Occipital lobe (tissue), 2 donors: ENCODE data around the gene AURKB. TPM values are rescaled to one million over a fixed set of nuclear protein-coding genes. Genes with fewer than 3 reads are reported as not detected.

Source experiments
- DNase-seq: peaks from one replicate; lab custom pipeline; 2025; lab: John Stamatoyannopoulos, UW
- total RNA-seq: library from RNA; depleted of rRNA; stranded (reverse); fragments of >200 nt; gene quantifications from one replicate; pipeline ENCODE4 v1.2.3, GENCODE V29; 2014

The AURKB gene
- total RNA-seq, 1 donor from 2014 or later: 2.7 TPM

- DNase-seq: no peak
Measured at GRCh38 chr17:8162997-8163977, 47.1 kb downstream of the AURKB start.

- peak; percentile 72 for DNase-seq
Measured at GRCh38 chr17:8162233-8162996, 48.0 kb downstream of the AURKB start, which contains the start of gene VAMP2. VAMP2 (minus strand) TSS chr17:8162948; CDS start chr17:8162879, 69 bp downstream.

- DNase-seq: no peak
Measured at GRCh38 chr17:8161289-8162232, 48.8 kb downstream of the AURKB start.

- no peak for DNase-seq
Measured at GRCh38 chr17:8160741-8161221, 49.6 kb downstream of the AURKB start.

- no peak for DNase-seq
Measured at GRCh38 chr17:8160224-8160577, 50.2 kb downstream of the AURKB start.

GRCh38 chr17:8159459-8160223 is 50.7 kb downstream of the AURKB start:
- no peak for DNase-seq

GRCh38 chr17:8159032-8159400 is 51.4 kb downstream of the AURKB start:
- DNase-seq: no peak

- DNase-seq: peak; percentile 72
Measured at GRCh38 chr17:8158267-8159031, 51.9 kb downstream of the AURKB start.

- peak; percentile 97 for DNase-seq
Measured at GRCh38 chr17:8156246-8156992, 54.0 kb downstream of the AURKB start.

GRCh38 chr17:8155996-8156245 is 54.5 kb downstream of the AURKB start:
- no peak for DNase-seq

GRCh38 chr17:8155231-8155995 is 55.0 kb downstream of the AURKB start:
- no peak for DNase-seq

Other genes with a start within 250 kb of the AURKB start
- 0.16 TPM for gene GUCY2D, start 208.0 kb downstream of the AURKB start, total RNA-seq
- gene ALOX15B, start 171.5 kb downstream of the AURKB start, total RNA-seq: 0.16 TPM
- gene ALOX12B, start 122.9 kb downstream of the AURKB start, total RNA-seq: 1.4 TPM
- 0.47 TPM for gene ALOXE3, start 92.1 kb downstream of the AURKB start, total RNA-seq
- 0.31 TPM for gene HES7, start 86.5 kb downstream of the AURKB start, total RNA-seq
- 7.8 TPM for gene PER1, start 58.2 kb downstream of the AURKB start, total RNA-seq
- gene VAMP2, start 47.6 kb downstream of the AURKB start, total RNA-seq: 27.9 TPM
- 35.9 TPM for gene TMEM107, start 34.2 kb downstream of the AURKB start, total RNA-seq
- 4.8 TPM for gene BORCS6, start 20.4 kb downstream of the AURKB start, total RNA-seq
- gene CTC1, start 37.5 kb upstream of the AURKB start, total RNA-seq: 12.2 TPM
- 20.0 TPM for gene PFAS, start 38.7 kb upstream of the AURKB start, total RNA-seq
- 3.7 TPM for gene RANGRF, start 78.1 kb upstream of the AURKB start, total RNA-seq
- gene SLC25A35, start 84.8 kb upstream of the AURKB start, total RNA-seq: 0.31 TPM
- gene ARHGEF15, start 99.7 kb upstream of the AURKB start, total RNA-seq: 0.47 TPM
- gene ODF4, start 129.3 kb upstream of the AURKB start, total RNA-seq: not detected
- gene RPL26, start 172.6 kb upstream of the AURKB start, total RNA-seq: 3,834 TPM
- gene RNF222, start 187.3 kb upstream of the AURKB start, total RNA-seq: not detected
- gene NDEL1, start 225.3 kb upstream of the AURKB start, total RNA-seq: 47.7 TPM